Measurements from ENCODE around the gene MYMX.

Gene MYMX

GRCh38 chr6:44266347-44266746 lies 49.6 kb downstream of the MYMX start:
- ATAC-seq, result no peak
- no peak for TF ChIP-seq ZNF70 (CRISPR knock-in tag; IDR thresholded peaks at IDR 0.05)
- TF ChIP-seq OSR1 (CRISPR knock-in tag; IDR thresholded peaks at IDR 0.05), result no peak
- TF ChIP-seq RARB (CRISPR knock-in tag; IDR thresholded peaks at IDR 0.05), result no peak
- no peak for TF ChIP-seq CSDC2 (CRISPR knock-in tag; IDR thresholded peaks at IDR 0.05)
- no peak for TF ChIP-seq ISL1 (CRISPR knock-in tag; IDR thresholded peaks at IDR 0.05)

- no peak for ATAC-seq
- TF ChIP-seq TSHZ2 (CRISPR knock-in tag; IDR thresholded peaks at IDR 0.05) (no peak), CREB5 (CRISPR knock-in tag; IDR thresholded peaks at IDR 0.05; ENCODE audit: low read depth) (no peak), ZFP3 (CRISPR knock-in tag; IDR thresholded peaks at IDR 0.05) (no peak), SNAI2 (CRISPR knock-in tag; IDR thresholded peaks at IDR 0.05) (no peak), CSRNP3 (CRISPR knock-in tag; IDR thresholded peaks at IDR 0.05) (no peak), POU6F1 (CRISPR knock-in tag; IDR thresholded peaks at IDR 0.05; ENCODE audit: borderline replicate concordance, low read depth) (no peak), RARB (CRISPR knock-in tag; IDR thresholded peaks at IDR 0.05) (no peak), ARNTL (CRISPR knock-in tag; IDR thresholded peaks at IDR 0.05; ENCODE audit: borderline replicate concordance, low read depth) (no peak), ISL1 (CRISPR knock-in tag; IDR thresholded peaks at IDR 0.05) (no peak)
Measured at GRCh38 chr6:44267252-44267651, 50.5 kb downstream of the MYMX start.
